Right cardiac atrium (tissue), 5 donors: ENCODE measurements around the gene CCDC30. TPM values are rescaled to one million over a fixed set of nuclear protein-coding genes. Genes with fewer than 3 reads are reported as not detected.
"Not testable (repeated sequence)": the region's sequence is repeated elsewhere in the genome, so short reads cannot be mapped to it uniquely, and the experiment has no call there.

Source experiments
- ATAC-seq, 2 donors: fragments of 200-7000 bp; cut with Tn5 transposase; one replicate each; pipeline versions ENCODE4 v1.8.0 to v1.9.1; 2020; ENCODE audit warnings: moderate library complexity in 2 of 2, mild to moderate bottlenecking in 1 of 2
- DNase-seq, 3 donors: peaks; one replicate each; pipeline ENCODE4 v3.0.0-alpha.2; 2020
- H3K27ac ChIP-seq: one replicate; pipeline ENCODE4 v1.5.1; 2013; ENCODE audit warnings: mild to moderate bottlenecking, low read length, control low read depth, moderate library complexity
- H3K27me3 ChIP-seq: one replicate; pipeline ENCODE4 v1.6.1; 2013; ENCODE audit not compliant: control insufficient read depth, insufficient read depth
- H3K4me1 ChIP-seq: one replicate; pipeline ENCODE4 v1.6.1; 2013; ENCODE audit warnings: low read length; ENCODE audit not compliant: control insufficient read depth, insufficient read depth
- H3K4me3 ChIP-seq: one replicate; pipeline ENCODE4 v1.5.1; 2013; ENCODE audit warnings: low read length, control low read depth
- H3K9me3 ChIP-seq: one replicate; pipeline ENCODE4 v1.6.1; 2013; ENCODE audit warnings: low read length; ENCODE audit not compliant: control insufficient read depth
- WGBS: extraction: QIAGEN DNeasy Blood & Tissue Kit; methylation state at CpG from one replicate; pipeline ENCODE4 v1.1.7; 2013; 5-methylcytosine and 5-hydroxymethylcytosine counted together
- intact Hi-C, 4 donors: fragments of 100-400 bp; cut with DNase I; formaldehyde crosslinking; loops; one replicate each; pipeline versions ENCODE4 v1.11.0 to v1.14.0; 2022 to 2023
- polyA plus RNA-seq: library from polyadenylated mRNA; stranded (reverse); fragments of 200-250 nt; gene quantifications from one replicate; pipeline ENCODE4 v1.2.3, GENCODE V29; 2013
- total RNA-seq, 4 donors: library from RNA; stranded (reverse); fragmentation: NEBNext Ultra II Directional; extraction: Animal tissue kit (Norgen Biotek cat#: 25700); gene quantifications; one replicate each; pipeline ENCODE4 v1.2.1, GENCODE V29; 2021
- donor health status: healthy with polysubstance abuse.
- donor health status: DM: no; HTN: yes; CAD: no.
- donor health status: DM: no; HTN: no; CAD: no.
- donor health status: DM: no; HTN: yes; CAD: no; lungs with severe emphysema.
- donor health status: DM: yes; HTN: yes; CAD: no.

CCDC30 gene
- total and polyA plus RNA-seq, 5 donors = 0.61 to 2.9 (median 2.1) TPM

- no peak overlapping the region for H3K27ac ChIP-seq
- H3K4me3 ChIP-seq = no peak overlapping the region
- no peaks in the 10 kb centered on the region for H3K27me3 ChIP-seq
- H3K9me3 ChIP-seq = no peaks in the 10 kb centered on the region
- no peaks in the 10 kb centered on the region for H3K4me1 ChIP-seq
- WGBS = 100% methylated on average over 1 of the region's 1 CpG
- ATAC-seq (no peak), DNase-seq (no peak)
- intact Hi-C loops = no loop called here
Measured at GRCh38 chr1:42480921-42481320, 17.8 kb downstream of the CCDC30 start.

- intact Hi-C loops = no loop called here
- no peak for DNase-seq
- WGBS = 86% methylated on average over 2 of the region's 2 CpGs
Measured at GRCh38 chr1:42482635-42483153, 19.6 kb downstream of the CCDC30 start.

GRCh38 chr1:42484382-42484781 is 21.3 kb downstream of the CCDC30 start:
- ATAC-seq (peak in 1 of 2 donors; percentile 50), DNase-seq (no peak)
- intact Hi-C loops = no loop called here
- H3K4me1 ChIP-seq = no peaks in the 10 kb centered on the region
- no peak overlapping the region for H3K4me3 ChIP-seq
- no peaks in the 10 kb centered on the region for H3K27me3 ChIP-seq
- H3K27ac ChIP-seq = no peak overlapping the region
- no peaks in the 10 kb centered on the region for H3K9me3 ChIP-seq
- 44% methylated on average over 2 of the region's 2 CpGs for WGBS

More at GRCh38 chr1:42482635-42483153, 19.6 kb downstream of the CCDC30 start:
- H3K27me3 ChIP-seq = no peaks in the 10 kb centered on the region
- no peaks in the 10 kb centered on the region for H3K9me3 ChIP-seq
- ATAC-seq = no peak
- no peak overlapping the region for H3K4me3 ChIP-seq
- H3K4me1 ChIP-seq = no peaks in the 10 kb centered on the region
- no peak overlapping the region for H3K27ac ChIP-seq

- no peak for ATAC-seq
- Histone ChIP-seq H3K9me3 (no peaks in the 10 kb centered on the region), H3K27me3 (no peaks in the 10 kb centered on the region), H3K4me3 (no peak overlapping the region), H3K27ac (no peak overlapping the region), H3K4me1 (no peaks in the 10 kb centered on the region)
- DNase-seq = no peak
- WGBS = 97% methylated on average over 3 of the region's 3 CpGs
- intact Hi-C loops = no loop called here
Measured at GRCh38 chr1:42490237-42490636, 27.2 kb downstream of the CCDC30 start.

GRCh38 chr1:42502031-42502430 is 38.9 kb downstream of the CCDC30 start:
- H3K27ac ChIP-seq, intact Hi-C loops, H3K27me3 ChIP-seq, ATAC-seq, H3K4me3 ChIP-seq, DNase-seq, H3K9me3 ChIP-seq, H3K4me1 ChIP-seq: not testable (repeated sequence)
- WGBS = 90% methylated on average over 11 of the region's 11 CpGs

DNA sequence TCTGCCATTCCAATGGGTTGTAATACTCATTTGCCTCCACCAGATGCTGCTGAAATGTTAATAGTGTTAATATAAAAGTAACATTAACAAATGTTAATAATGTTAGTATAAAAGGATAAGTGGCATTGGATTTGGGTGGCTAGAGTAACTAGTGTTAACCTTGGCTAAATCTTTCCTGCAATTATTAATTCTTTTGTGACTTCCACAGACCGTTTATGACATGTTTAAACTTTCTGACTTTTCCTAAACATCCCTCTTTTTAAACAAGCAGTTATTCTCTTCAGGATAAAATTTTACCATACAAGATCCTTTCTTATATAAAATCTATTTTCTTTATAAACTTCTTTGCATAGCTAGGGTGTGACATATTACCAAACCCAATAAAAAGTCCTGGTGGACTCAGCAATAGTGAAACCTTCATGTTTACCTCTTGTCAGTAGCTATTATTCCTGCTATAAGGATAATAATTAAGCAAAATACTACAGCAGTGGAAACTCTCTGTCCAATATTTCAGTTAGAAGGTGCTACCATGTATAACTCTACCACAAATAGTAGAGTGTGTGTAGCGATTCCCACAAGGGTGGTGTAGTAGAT is 41.5 kb downstream of the CCDC30 start:
- no peak overlapping the region for H3K27ac ChIP-seq
- peaks cover 4% of the 10 kb centered on the region for H3K9me3 ChIP-seq
- no peak overlapping the region for H3K4me3 ChIP-seq
- intact Hi-C loops = no loop called here
- DNase-seq (no peak), ATAC-seq (no peak)
- 94% methylated on average over 2 of the region's 2 CpGs for WGBS
- no peaks in the 10 kb centered on the region for H3K27me3 ChIP-seq
- no peaks in the 10 kb centered on the region for H3K4me1 ChIP-seq

DNA sequence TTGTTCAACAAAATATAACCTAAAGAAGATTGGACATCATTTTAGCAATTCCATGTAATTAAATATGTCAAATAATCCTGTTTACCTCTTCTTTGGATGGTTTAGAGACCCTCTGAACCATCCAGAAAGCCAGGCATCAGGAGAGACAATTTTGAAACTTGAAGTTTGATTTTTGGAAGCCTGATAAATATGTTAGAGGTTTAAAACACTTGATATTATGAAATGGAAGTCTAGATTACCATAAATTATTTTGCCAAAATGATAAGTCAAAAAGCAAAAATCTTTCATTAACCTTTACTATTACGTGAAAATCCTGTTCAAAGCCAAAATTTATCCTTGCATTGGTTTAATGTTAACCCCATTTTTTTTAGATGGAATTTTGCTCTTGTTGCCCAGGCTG is 43.5 kb downstream of the CCDC30 start:
- intact Hi-C loops = no loop called here
- H3K9me3 ChIP-seq = peaks cover 4% of the 10 kb centered on the region
- ATAC-seq (no peak), DNase-seq (no peak)
- no peaks in the 10 kb centered on the region for H3K27me3 ChIP-seq
- 85% methylated on average over 1 of the region's 1 CpG for WGBS
- no peak overlapping the region for H3K4me3 ChIP-seq
- no peaks in the 10 kb centered on the region for H3K4me1 ChIP-seq
- no peak overlapping the region for H3K27ac ChIP-seq

- H3K27me3 ChIP-seq, intact Hi-C loops, DNase-seq, ATAC-seq, H3K4me1 ChIP-seq, H3K9me3 ChIP-seq, H3K27ac ChIP-seq, H3K4me3 ChIP-seq: not testable (repeated sequence)
- 70% methylated on average over 6 of the region's 6 CpGs for WGBS
Measured at GRCh38 chr1:42511581-42512155, 48.6 kb downstream of the CCDC30 start.

DNA sequence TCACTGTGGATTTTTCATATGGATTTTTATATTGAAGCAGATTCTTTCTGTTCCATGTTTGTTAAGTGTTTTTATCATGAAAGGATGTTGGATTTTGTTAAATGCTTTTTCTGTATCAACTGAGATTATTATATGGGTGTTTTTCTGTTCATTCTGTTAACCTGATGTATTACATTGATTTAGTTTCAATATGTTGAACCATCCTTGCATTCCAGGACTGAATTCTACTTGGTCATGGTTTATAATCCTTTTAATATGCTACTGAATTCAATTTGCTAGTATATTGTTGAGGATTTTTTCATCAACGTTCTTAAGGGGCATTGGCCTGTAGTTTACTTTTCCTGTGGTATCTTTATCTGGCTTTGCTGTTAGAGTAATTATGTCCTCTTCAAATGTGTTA is 55.8 kb downstream of the CCDC30 start:
- intact Hi-C loops = no loop called here
- no peak for DNase-seq
- no peak for ATAC-seq
- H3K9me3 ChIP-seq = no peaks in the 10 kb centered on the region
- H3K4me1 ChIP-seq = no peaks in the 10 kb centered on the region
- H3K27ac ChIP-seq = no peak overlapping the region
- H3K4me3 ChIP-seq = no peak overlapping the region
- H3K27me3 ChIP-seq = no peaks in the 10 kb centered on the region
- 51% methylated on average over 1 of the region's 1 CpG for WGBS

DNA sequence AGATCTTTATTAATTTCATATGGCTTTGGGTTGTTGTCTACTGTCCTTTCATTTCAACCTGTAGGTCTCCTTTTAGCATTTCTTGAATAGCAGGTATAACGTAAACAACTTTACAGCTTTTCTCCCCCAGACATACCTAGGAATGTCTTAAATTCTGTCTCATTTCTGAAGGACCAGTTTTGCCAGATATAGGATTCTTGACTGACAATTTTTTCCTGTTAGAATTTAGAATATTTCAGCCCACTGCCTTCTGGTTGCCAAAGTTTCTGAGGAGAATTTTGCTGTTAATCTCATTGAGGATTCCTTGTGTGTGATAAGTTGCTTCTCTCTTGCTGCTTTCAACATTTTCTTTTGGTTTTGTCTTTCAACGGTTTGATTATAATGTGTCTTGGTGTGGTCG is 60.1 kb downstream of the CCDC30 start:
- H3K27me3 ChIP-seq = no peaks in the 10 kb centered on the region
- no peak overlapping the region for H3K27ac ChIP-seq
- ATAC-seq (no peak), DNase-seq (no peak)
- 92% methylated on average over 3 of the region's 3 CpGs for WGBS
- no peaks in the 10 kb centered on the region for H3K4me1 ChIP-seq
- intact Hi-C loops = no loop called here
- no peaks in the 10 kb centered on the region for H3K9me3 ChIP-seq
- H3K4me3 ChIP-seq = no peak overlapping the region

DNA sequence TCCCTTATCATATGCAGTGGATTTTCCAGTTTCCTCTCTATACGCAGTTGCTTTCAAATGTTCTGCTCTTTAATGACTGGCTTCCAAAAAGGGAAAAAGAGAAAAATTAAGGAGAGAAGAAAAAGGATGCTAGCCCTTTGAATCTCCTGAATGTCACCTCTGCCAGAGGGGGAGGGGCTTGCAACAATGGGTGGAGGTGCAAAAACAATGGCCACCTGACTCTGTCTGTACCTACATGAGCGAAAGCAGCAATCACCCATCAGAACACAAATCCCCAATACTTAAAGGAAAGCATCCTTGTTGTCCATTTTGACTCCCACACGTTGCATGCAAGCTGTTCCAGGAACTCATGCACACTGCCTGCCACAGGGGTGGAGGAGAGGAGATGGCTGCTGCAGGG is 61.2 kb downstream of the CCDC30 start:
- ATAC-seq (no peak), DNase-seq (no peak)
- H3K27me3 ChIP-seq = no peaks in the 10 kb centered on the region
- H3K4me3 ChIP-seq = no peak overlapping the region
- intact Hi-C loops = no loop called here
- no peak overlapping the region for H3K27ac ChIP-seq
- no peaks in the 10 kb centered on the region for H3K4me1 ChIP-seq
- no peaks in the 10 kb centered on the region for H3K9me3 ChIP-seq
- 77% methylated on average over 3 of the region's 3 CpGs for WGBS
